ENCODE measurements around the gene HBE1.

Gene HBE1

DNA sequence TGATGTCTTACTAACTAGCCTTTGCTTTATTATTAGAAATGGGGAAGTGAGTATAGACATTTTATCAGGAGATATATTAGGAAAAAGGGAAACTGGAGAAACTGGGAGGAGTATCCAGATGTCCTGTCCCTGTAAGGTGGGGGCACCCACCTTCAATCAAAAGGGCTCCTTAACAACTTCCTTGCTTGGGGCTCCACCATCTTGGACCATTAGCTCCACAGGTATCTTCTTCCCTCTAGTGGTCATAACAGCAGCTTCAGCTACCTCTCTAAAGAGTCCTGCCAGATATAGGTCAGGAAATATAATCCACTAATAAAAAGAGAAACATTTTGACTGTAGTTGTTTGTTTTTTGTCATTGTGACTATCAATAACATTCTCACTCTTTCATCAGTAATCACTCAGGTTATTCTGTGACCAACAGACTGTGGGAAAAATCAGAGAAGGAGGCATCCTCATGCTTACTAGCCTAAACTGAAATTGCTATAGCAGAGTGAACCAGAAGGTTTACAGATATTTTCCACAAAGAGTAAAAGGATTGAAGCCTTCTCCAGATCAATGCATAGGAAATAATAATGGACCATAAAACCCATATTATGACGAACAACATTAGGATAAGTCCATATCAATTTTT, 21.6 kb upstream of the HBE1 start:
- Histone ChIP-seq H3K36me3 (ENCODE audit: insufficient read depth, low read length) (no peaks in the 10 kb centered on the region), H2AFZ (ENCODE audit: low read depth, low read length) (no peak overlapping the region), H3K27me3 (ENCODE audit: insufficient read depth, low read length) (no peaks in the 10 kb centered on the region), H3K4me3 (ENCODE audit: low read length) (no peak overlapping the region), H3K4me1 (ENCODE audit: insufficient read depth, low read length) (no peaks in the 10 kb centered on the region), H3K9me3 (ENCODE audit: low read length) (no peaks in the 10 kb centered on the region)

- Histone ChIP-seq H2AFZ (ENCODE audit: low read depth, low read length) (no peak overlapping the region), H3K4me1 (ENCODE audit: insufficient read depth, low read length) (no peaks in the 10 kb centered on the region), H3K27me3 (ENCODE audit: insufficient read depth, low read length) (no peaks in the 10 kb centered on the region), H3K36me3 (ENCODE audit: insufficient read depth, low read length) (no peaks in the 10 kb centered on the region), H3K4me3 (ENCODE audit: low read length) (no peak overlapping the region), H3K9me3 (ENCODE audit: low read length) (no peaks in the 10 kb centered on the region)
Measured at GRCh38 chr11:5290106-5290505, 20.4 kb upstream of the HBE1 start.

- H2AFZ ChIP-seq (ENCODE audit: low read depth, low read length), result no peak overlapping the region
- H3K4me1 ChIP-seq (ENCODE audit: insufficient read depth, low read length), result no peaks in the 10 kb centered on the region
- no peaks in the 10 kb centered on the region for H3K36me3 ChIP-seq (ENCODE audit: insufficient read depth, low read length)
- H3K27me3 ChIP-seq (ENCODE audit: insufficient read depth, low read length), result no peaks in the 10 kb centered on the region
- no peaks in the 10 kb centered on the region for H3K9me3 ChIP-seq (ENCODE audit: low read length)
- no peak overlapping the region for H3K4me3 ChIP-seq (ENCODE audit: low read length)
Measured at GRCh38 chr11:5289696-5290095, 20.0 kb upstream of the HBE1 start.

DNA sequence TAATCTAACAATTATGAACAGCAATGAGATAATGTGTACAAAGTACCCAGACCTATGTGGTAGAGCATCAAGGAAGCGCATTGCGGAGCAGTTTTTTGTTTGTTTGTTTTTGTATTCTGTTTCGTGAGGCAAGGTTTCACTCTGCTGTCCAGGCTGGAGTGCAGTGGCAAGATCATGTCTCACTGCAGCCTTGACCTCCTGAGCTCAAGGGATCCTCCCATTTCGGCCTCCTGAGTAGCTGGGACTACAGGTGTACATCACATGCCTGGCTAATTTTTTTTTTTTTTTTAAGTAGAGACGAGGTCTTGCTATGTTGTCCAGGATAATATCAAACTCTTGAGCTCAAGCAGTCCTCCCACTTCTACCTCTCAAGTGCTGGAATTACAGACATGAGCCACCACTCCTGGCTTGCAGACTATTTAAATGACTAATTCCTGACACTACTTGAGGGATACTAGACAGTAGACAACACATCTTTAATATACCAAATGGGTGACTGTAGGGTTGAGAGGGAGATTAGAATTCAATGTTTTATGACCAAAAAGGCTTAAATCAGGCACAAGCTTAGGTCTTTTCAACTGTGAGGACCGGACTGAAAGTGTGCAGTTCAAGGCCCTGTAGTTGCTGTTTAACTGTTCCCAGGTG, 19.3 kb upstream of the HBE1 start:
- Histone ChIP-seq H3K27me3 (ENCODE audit: insufficient read depth, low read length) (no peaks in the 10 kb centered on the region), H3K4me1 (ENCODE audit: insufficient read depth, low read length) (no peaks in the 10 kb centered on the region), H3K36me3 (ENCODE audit: insufficient read depth, low read length) (no peaks in the 10 kb centered on the region), H2AFZ (ENCODE audit: low read depth, low read length) (no peak overlapping the region), H3K9me3 (ENCODE audit: low read length) (no peaks in the 10 kb centered on the region), H3K4me3 (ENCODE audit: low read length) (no peak overlapping the region)

DNA sequence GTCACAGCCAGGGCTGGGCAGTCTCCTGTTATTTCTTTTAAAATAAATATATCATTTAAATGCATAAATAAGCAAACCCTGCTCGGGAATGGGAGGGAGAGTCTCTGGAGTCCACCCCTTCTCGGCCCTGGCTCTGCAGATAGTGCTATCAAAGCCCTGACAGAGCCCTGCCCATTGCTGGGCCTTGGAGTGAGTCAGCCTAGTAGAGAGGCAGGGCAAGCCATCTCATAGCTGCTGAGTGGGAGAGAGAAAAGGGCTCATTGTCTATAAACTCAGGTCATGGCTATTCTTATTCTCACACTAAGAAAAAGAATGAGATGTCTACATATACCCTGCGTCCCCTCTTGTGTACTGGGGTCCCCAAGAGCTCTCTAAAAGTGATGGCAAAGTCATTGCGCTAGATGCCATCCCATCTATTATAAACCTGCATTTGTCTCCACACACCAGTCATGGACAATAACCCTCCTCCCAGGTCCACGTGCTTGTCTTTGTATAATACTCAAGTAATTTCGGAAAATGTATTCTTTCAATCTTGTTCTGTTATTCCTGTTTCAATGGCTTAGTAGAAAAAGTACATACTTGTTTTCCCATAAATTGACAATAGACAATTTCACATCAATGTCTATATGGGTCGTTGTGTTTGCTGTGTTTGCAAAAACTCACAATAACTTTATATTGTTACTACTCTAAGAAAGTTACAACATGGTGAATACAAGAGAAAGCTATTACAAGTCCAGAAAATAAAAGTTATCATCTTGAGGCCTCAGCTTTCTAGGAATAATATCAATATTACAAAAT, 18.6 kb upstream of the HBE1 start:
- Histone ChIP-seq H3K4me1 (ENCODE audit: insufficient read depth, low read length) (no peaks in the 10 kb centered on the region), H2AFZ (ENCODE audit: low read depth, low read length) (no peak overlapping the region), H3K36me3 (ENCODE audit: insufficient read depth, low read length) (no peaks in the 10 kb centered on the region), H3K27me3 (ENCODE audit: insufficient read depth, low read length) (no peaks in the 10 kb centered on the region), H3K9me3 (ENCODE audit: low read length) (no peaks in the 10 kb centered on the region), H3K4me3 (ENCODE audit: low read length) (no peak overlapping the region)

GRCh38 chr11:5286901-5287300, 17.2 kb upstream of the HBE1 start:
- Histone ChIP-seq H3K27me3 (ENCODE audit: insufficient read depth, low read length) (no peaks in the 10 kb centered on the region), H3K36me3 (ENCODE audit: insufficient read depth, low read length) (no peaks in the 10 kb centered on the region), H2AFZ (ENCODE audit: low read depth, low read length) (no peak overlapping the region), H3K9me3 (ENCODE audit: low read length) (no peaks in the 10 kb centered on the region), H3K4me3 (ENCODE audit: low read length) (no peak overlapping the region), H3K4me1 (ENCODE audit: insufficient read depth, low read length) (no peaks in the 10 kb centered on the region)

DNA sequence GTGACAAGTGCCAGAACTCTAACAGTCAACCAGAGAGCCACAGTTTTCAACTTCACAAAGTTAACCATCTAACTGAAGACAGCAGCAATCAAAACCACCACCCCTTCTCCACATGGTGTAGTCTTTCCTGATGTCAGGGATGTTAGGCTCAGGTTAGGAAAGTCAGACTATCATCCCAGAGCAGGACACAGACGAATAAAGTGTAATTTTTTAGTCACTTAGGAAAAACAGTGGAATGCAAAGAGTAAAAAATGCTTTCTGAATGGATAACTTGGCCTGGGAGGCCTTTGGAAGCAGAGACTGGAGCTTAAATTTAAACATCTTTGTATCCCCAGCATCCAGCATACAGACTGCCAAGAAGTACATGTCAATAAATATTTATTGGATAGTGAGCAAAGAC, 16.6 kb upstream of the HBE1 start:
- Histone ChIP-seq H3K27me3 (ENCODE audit: insufficient read depth, low read length) (no peaks in the 10 kb centered on the region), H2AFZ (ENCODE audit: low read depth, low read length) (no peak overlapping the region), H3K9me3 (ENCODE audit: low read length) (no peaks in the 10 kb centered on the region), H3K4me3 (ENCODE audit: low read length) (no peak overlapping the region), H3K4me1 (ENCODE audit: insufficient read depth, low read length) (no peaks in the 10 kb centered on the region), H3K36me3 (ENCODE audit: insufficient read depth, low read length) (no peaks in the 10 kb centered on the region)

- no peaks in the 10 kb centered on the region for H3K4me1 ChIP-seq (ENCODE audit: insufficient read depth, low read length)
- H3K4me3 ChIP-seq (ENCODE audit: low read length), result no peak overlapping the region
- H3K36me3 ChIP-seq (ENCODE audit: insufficient read depth, low read length), result no peaks in the 10 kb centered on the region
- H3K27me3 ChIP-seq (ENCODE audit: insufficient read depth, low read length), result no peaks in the 10 kb centered on the region
- no peak overlapping the region for H2AFZ ChIP-seq (ENCODE audit: low read depth, low read length)
- H3K9me3 ChIP-seq (ENCODE audit: low read length), result no peaks in the 10 kb centered on the region
Measured at GRCh38 chr11:5285703-5286340, 16.1 kb upstream of the HBE1 start.

GRCh38 chr11:5284637-5285036, 14.9 kb upstream of the HBE1 start:
- Histone ChIP-seq H3K27me3 (ENCODE audit: insufficient read depth, low read length) (no peaks in the 10 kb centered on the region), H3K4me3 (ENCODE audit: low read length) (no peak overlapping the region), H3K9me3 (ENCODE audit: low read length) (no peaks in the 10 kb centered on the region), H2AFZ (ENCODE audit: low read depth, low read length) (no peak overlapping the region), H3K36me3 (ENCODE audit: insufficient read depth, low read length) (no peaks in the 10 kb centered on the region), H3K4me1 (ENCODE audit: insufficient read depth, low read length) (no peaks in the 10 kb centered on the region)

DNA sequence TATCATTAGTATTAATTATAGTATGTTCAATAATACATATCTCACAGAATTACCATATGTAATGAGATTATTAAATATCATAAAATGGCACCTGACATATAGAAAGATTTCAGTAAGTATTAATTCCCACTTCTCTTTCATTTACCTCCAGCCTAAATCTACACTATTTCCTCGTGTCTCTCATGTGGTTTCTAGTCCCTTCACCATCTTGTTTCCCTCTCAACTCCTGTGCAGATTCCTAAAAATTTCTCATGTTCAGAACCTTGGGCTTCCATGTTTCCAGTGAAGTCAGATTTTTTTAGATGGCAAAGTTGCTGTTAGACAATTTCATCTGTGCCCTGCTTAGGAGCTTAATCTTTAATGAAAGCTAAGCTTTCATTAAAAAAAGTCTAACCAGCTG, 14.1 kb upstream of the HBE1 start:
- H3K27me3 ChIP-seq (ENCODE audit: insufficient read depth, low read length), result no peaks in the 10 kb centered on the region
- H3K36me3 ChIP-seq (ENCODE audit: insufficient read depth, low read length), result no peaks in the 10 kb centered on the region
- H2AFZ ChIP-seq (ENCODE audit: low read depth, low read length), result no peak overlapping the region
- H3K9me3 ChIP-seq (ENCODE audit: low read length), result no peaks in the 10 kb centered on the region
- no peak overlapping the region for H3K4me3 ChIP-seq (ENCODE audit: low read length)
- no peaks in the 10 kb centered on the region for H3K4me1 ChIP-seq (ENCODE audit: insufficient read depth, low read length)

- Histone ChIP-seq H3K4me3 (ENCODE audit: low read length) (no peak overlapping the region), H3K36me3 (ENCODE audit: insufficient read depth, low read length) (no peaks in the 10 kb centered on the region), H3K27me3 (ENCODE audit: insufficient read depth, low read length) (no peaks in the 10 kb centered on the region), H2AFZ (ENCODE audit: low read depth, low read length) (no peak overlapping the region), H3K4me1 (ENCODE audit: insufficient read depth, low read length) (no peaks in the 10 kb centered on the region), H3K9me3 (ENCODE audit: low read length) (no peaks in the 10 kb centered on the region)
Measured at GRCh38 chr11:5283086-5283485, 13.3 kb upstream of the HBE1 start.

- Histone ChIP-seq H3K4me3 (ENCODE audit: low read length) (no peak overlapping the region), H3K27me3 (ENCODE audit: insufficient read depth, low read length) (no peaks in the 10 kb centered on the region), H2AFZ (ENCODE audit: low read depth, low read length) (no peak overlapping the region), H3K4me1 (ENCODE audit: insufficient read depth, low read length) (no peaks in the 10 kb centered on the region), H3K9me3 (ENCODE audit: low read length) (no peaks in the 10 kb centered on the region), H3K36me3 (ENCODE audit: insufficient read depth, low read length) (no peaks in the 10 kb centered on the region)
Measured at GRCh38 chr11:5282628-5283027, 12.9 kb upstream of the HBE1 start.

GRCh38 chr11:5281596-5281995, 11.9 kb upstream of the HBE1 start:
- Histone ChIP-seq H3K27me3 (ENCODE audit: insufficient read depth, low read length) (no peaks in the 10 kb centered on the region), H3K36me3 (ENCODE audit: insufficient read depth, low read length) (no peaks in the 10 kb centered on the region), H2AFZ (ENCODE audit: low read depth, low read length) (no peak overlapping the region), H3K9me3 (ENCODE audit: low read length) (no peaks in the 10 kb centered on the region), H3K4me3 (ENCODE audit: low read length) (no peak overlapping the region), H3K4me1 (ENCODE audit: insufficient read depth, low read length) (no peaks in the 10 kb centered on the region)

All from neuron (in vitro differentiated cells).